Activated T-cell treated with anti-CD3 and anti-CD28 coated beads for 48 hours (primary cell): ENCODE results near the gene KDM4B.

Source experiments
- DNase-seq: peaks from one replicate; pipeline ENCODE4 v3.0.0-alpha.2; 2020; ENCODE audit warnings: low read depth

KDM4B gene

GRCh38 chr19:5121266-5122120 is 152.6 kb downstream of the KDM4B start:
- no peak for DNase-seq

GRCh38 chr19:5122121-5122400 is 153.1 kb downstream of the KDM4B start:
- DNase-seq: no peak

GRCh38 chr19:5122671-5123409 is 153.9 kb downstream of the KDM4B start:
- DNase-seq: no peak

GRCh38 chr19:5123646-5124045 is 154.7 kb downstream of the KDM4B start:
- DNase-seq: no peak

- no peak for DNase-seq
Observed at GRCh38 chr19:5124111-5124855, 155.4 kb downstream of the KDM4B start.

- DNase-seq: no peak
Observed at GRCh38 chr19:5125376-5125775, 156.5 kb downstream of the KDM4B start.

- DNase-seq: no peak
Observed at GRCh38 chr19:5125797-5126497, 157.0 kb downstream of the KDM4B start.

GRCh38 chr19:5126498-5127223 is 157.7 kb downstream of the KDM4B start:
- DNase-seq: no peak

- DNase-seq: no peak
Observed at GRCh38 chr19:5127717-5128116, 158.8 kb downstream of the KDM4B start.

GRCh38 chr19:5128251-5128935 is 159.5 kb downstream of the KDM4B start:
- DNase-seq: no peak

GRCh38 chr19:5128936-5129389 is 160.1 kb downstream of the KDM4B start:
- no peak for DNase-seq

- DNase-seq: no peak
Observed at GRCh38 chr19:5129691-5130090, 160.8 kb downstream of the KDM4B start.

- DNase-seq: no peak
Observed at GRCh38 chr19:5130371-5131030, 161.6 kb downstream of the KDM4B start.

GRCh38 chr19:5131031-5131505 is 162.2 kb downstream of the KDM4B start:
- DNase-seq: no peak

- no peak for DNase-seq
Observed at GRCh38 chr19:5131506-5132205, 162.7 kb downstream of the KDM4B start.

- no peak for DNase-seq
Observed at GRCh38 chr19:5132206-5132560, 163.3 kb downstream of the KDM4B start.

- DNase-seq: no peak
Observed at GRCh38 chr19:5132698-5133651, 164.1 kb downstream of the KDM4B start.

GRCh38 chr19:5133986-5134595 is 165.2 kb downstream of the KDM4B start:
- DNase-seq: no peak
